ENCODE measurements around the gene VAC14. TPM values are rescaled to one million over a fixed set of nuclear protein-coding genes. Genes with fewer than 3 reads are reported as not detected.

VAC14 gene
- total RNA-seq, 1 experiment from 2014 or later: 49.9 TPM

GRCh38 chr16:70753694-70754325 is 47.1 kb downstream of the VAC14 start:
- Histone ChIP-seq H3K4me1 (ENCODE audit: insufficient read depth, low read length) (peaks cover 7% of the 10 kb centered on the region; the same call in 1 of the 2 replicates), H3K23ac (ENCODE audit: insufficient read length, low read depth, low read length) (no peak overlapping the region), H3T11ph (ENCODE audit: low read length) (no peak overlapping the region), H3K4me2 (ENCODE audit: insufficient read depth, insufficient read length, low read length) (no peak overlapping the region), H3K27me3 (ENCODE audit: insufficient read depth, low read length) (no peaks in the 10 kb centered on the region), H3K9ac (ENCODE audit: extremely low read depth, insufficient read length, low read length) (no peak overlapping the region), H3K23me2 (ENCODE audit: insufficient read length, low read depth, low read length, poor library complexity, severe bottlenecking) (no peaks in the 10 kb centered on the region), H3K56ac (ENCODE audit: insufficient read length, low read depth, low read length) (no peak overlapping the region), H2BK120ac (ENCODE audit: low read depth, low read length, poor library complexity, severe bottlenecking) (no peak overlapping the region), H2AK5ac (ENCODE audit: insufficient read length, low read length) (no peak overlapping the region), H4K91ac (ENCODE audit: insufficient read length, low read depth, low read length) (no peak overlapping the region), H2BK15ac (ENCODE audit: low read depth, low read length) (no peak overlapping the region), H2AFZ (ENCODE audit: low read length) (no peak overlapping the region), H3K4ac (ENCODE audit: low read depth, low read length) (no peak overlapping the region), H3K18ac (ENCODE audit: insufficient read length, low read depth, low read length) (no peak overlapping the region), H3K9me3 (ENCODE audit: control insufficient read depth, low read depth, low read length) (no peaks in the 10 kb centered on the region), H2BK20ac (ENCODE audit: low read depth, low read length, poor library complexity, severe bottlenecking) (no peak overlapping the region), H3K79me1 (ENCODE audit: insufficient read depth, low read depth, low read length, poor library complexity, severe bottlenecking) (no peaks in the 10 kb centered on the region), H3K14ac (ENCODE audit: insufficient read depth, low read length) (no peak overlapping the region), H2BK12ac (ENCODE audit: insufficient read length, low read depth, low read length) (no peak overlapping the region), H3K27ac (ENCODE audit: insufficient read length, low read depth, low read length) (no peak overlapping the region), H4K20me1 (ENCODE audit: control insufficient read depth, insufficient read depth, insufficient read length) (no peaks in the 10 kb centered on the region), H4K5ac (ENCODE audit: insufficient read length, low read depth, low read length) (no peak overlapping the region), H3K79me2 (ENCODE audit: insufficient read depth, low read length) (no peaks in the 10 kb centered on the region), H4K8ac (replicated peaks; ENCODE audit: insufficient read length, low read depth, low read length) (no peak overlapping the region), H2BK5ac (ENCODE audit: insufficient read length, low read length) (no peak overlapping the region)
- Mint-ChIP-seq H3K4me1 (peaks cover 16 to 17% of the 10 kb centered on the region in 2 experiments), H3K27me3 (ENCODE audit: low read depth) (no peaks in the 10 kb centered on the region), H3K9me3 (no peaks in the 10 kb centered on the region), H3K27ac (peak overlapping the region in 1 of 3 experiments; percentile 28; a peak in 2 of 7 replicates), H3K36me3 (ENCODE audit: insufficient read depth in 1 of 3, low read depth in 3 of 3) (peaks cover 0 to 20% (median 12%) of the 10 kb centered on the region in 3 experiments; a peak in 6 of 7 replicates), H3K4me3 (no peak overlapping the region)
- no peak for DNase-seq
- WGBS (ENCODE audit: extremely low coverage, insufficient read length, low lambda C conversion rate): no CpG with 5 or more reads among the region's 8 CpGs
- TF ChIP-seq, protein P1, sequence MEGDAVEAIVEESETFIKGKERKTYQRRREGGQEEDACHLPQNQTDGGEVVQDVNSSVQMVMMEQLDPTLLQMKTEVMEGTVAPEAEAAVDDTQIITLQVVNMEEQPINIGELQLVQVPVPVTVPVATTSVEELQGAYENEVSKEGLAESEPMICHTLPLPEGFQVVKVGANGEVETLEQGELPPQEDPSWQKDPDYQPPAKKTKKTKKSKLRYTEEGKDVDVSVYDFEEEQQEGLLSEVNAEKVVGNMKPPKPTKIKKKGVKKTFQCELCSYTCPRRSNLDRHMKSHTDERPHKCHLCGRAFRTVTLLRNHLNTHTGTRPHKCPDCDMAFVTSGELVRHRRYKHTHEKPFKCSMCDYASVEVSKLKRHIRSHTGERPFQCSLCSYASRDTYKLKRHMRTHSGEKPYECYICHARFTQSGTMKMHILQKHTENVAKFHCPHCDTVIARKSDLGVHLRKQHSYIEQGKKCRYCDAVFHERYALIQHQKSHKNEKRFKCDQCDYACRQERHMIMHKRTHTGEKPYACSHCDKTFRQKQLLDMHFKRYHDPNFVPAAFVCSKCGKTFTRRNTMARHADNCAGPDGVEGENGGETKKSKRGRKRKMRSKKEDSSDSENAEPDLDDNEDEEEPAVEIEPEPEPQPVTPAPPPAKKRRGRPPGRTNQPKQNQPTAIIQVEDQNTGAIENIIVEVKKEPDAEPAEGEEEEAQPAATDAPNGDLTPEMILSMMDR (conservative IDR thresholded peaks at IDR 0.05): no peak
